Neural progenitor cell (in vitro differentiated cells): ENCODE measurements around the gene BMERB1. TPM values are rescaled to one million over a fixed set of nuclear protein-coding genes. Genes with fewer than 3 reads are reported as not detected.
"Not testable (repeated sequence)": the region's sequence is repeated elsewhere in the genome, so short reads cannot be mapped to it uniquely, and the experiment has no call there.

Experiments
- DNase-seq: peaks from one replicate; pipeline ENCODE4 v3.0.0-alpha.2; 2016; ENCODE audit warnings: low spot score
- H2AFZ ChIP-seq: fragments of 200-600 bp; sonication (generic); replicated peaks from 2 replicates; pipeline ENCODE4 v1.6.1; 2016; ENCODE audit warnings: antibody characterized with exemption
- H3F3A ChIP-seq: fragments of 200-600 bp; sonication (generic); 2 replicates; pipeline ENCODE4 v1.6.1; 2016; ENCODE audit warnings: antibody characterized with exemption, low read depth
- H3K27ac ChIP-seq: fragments of 200-600 bp; sonication (generic); 2 replicates; pipeline ENCODE4 v1.5.1; 2016; ENCODE audit warnings: mild to moderate bottlenecking
- H3K27me3 ChIP-seq: fragments of 200-600 bp; sonication (generic); 2 replicates; pipeline ENCODE4 v1.6.1; 2016; ENCODE audit warnings: mild to moderate bottlenecking, moderate library complexity
- H3K36me3 ChIP-seq: fragments of 200-600 bp; sonication (generic); 2 replicates; pipeline ENCODE4 v1.5.1; 2016
- H3K4me1 ChIP-seq: fragments of 200-600 bp; sonication (generic); 2 replicates; pipeline ENCODE4 v1.6.1; 2016; ENCODE audit warnings: mixed run types
- H3K4me2 ChIP-seq: fragments of 200-600 bp; sonication (generic); 2 replicates; pipeline ENCODE4 v1.6.1; 2016
- H3K4me3 ChIP-seq: fragments of 200-600 bp; sonication (generic); 2 replicates; pipeline ENCODE4 v1.5.1; 2016
- H3K79me2 ChIP-seq: fragments of 200-600 bp; sonication (generic); 2 replicates; pipeline ENCODE4 v1.6.1; 2016; ENCODE audit warnings: low read depth
- H3K9ac ChIP-seq: fragments of 200-600 bp; sonication (generic); 2 replicates; pipeline ENCODE4 v1.6.1; 2016
- H3K9me3 ChIP-seq: fragments of 200-600 bp; sonication (generic); 2 replicates; pipeline ENCODE4 v1.5.1; 2016; ENCODE audit warnings: low read depth
- H4K20me1 ChIP-seq: fragments of 200-600 bp; sonication (generic); 2 replicates; pipeline ENCODE4 v1.6.1; 2016; ENCODE audit warnings: low read depth
- H3K27ac Mint-ChIP-seq: 3 replicates; pipeline ENCODE4 v1.8.0; 2021; ENCODE audit warnings: mixed read lengths
- H3K27me3 Mint-ChIP-seq: 2 replicates; pipeline ENCODE4 v1.8.0; 2022; ENCODE audit warnings: low read depth, mild to moderate bottlenecking, inconsistent platforms, moderate library complexity, mixed read lengths; ENCODE audit not compliant: insufficient read depth
- H3K36me3 Mint-ChIP-seq: 3 replicates; pipeline ENCODE4 v1.8.0; 2021; ENCODE audit warnings: mixed read lengths
- H3K4me1 Mint-ChIP-seq: 3 replicates; pipeline ENCODE4 v1.8.0; 2021; ENCODE audit warnings: mixed read lengths
- H3K4me3 Mint-ChIP-seq: 3 replicates; pipeline ENCODE4 v1.8.0; 2021; ENCODE audit warnings: mild to moderate bottlenecking, moderate library complexity, mixed read lengths
- H3K9me3 Mint-ChIP-seq: 3 replicates; pipeline ENCODE4 v1.8.0; 2020; ENCODE audit warnings: mixed read lengths
- EZH2 ChIP-seq: fragments of 200-600 bp; sonication (generic); IDR thresholded peaks from 2 replicates; pipeline ENCODE4 v1.6.1; 2017; ENCODE audit warnings: antibody characterized with exemption, mild to moderate bottlenecking, moderate library complexity
- EZH2phosphoT487 ChIP-seq: fragments of 200-600 bp; sonication (generic); IDR thresholded peaks from 2 replicates; pipeline ENCODE4 v1.6.1; 2017; ENCODE audit warnings: antibody characterized with exemption
- total RNA-seq: library from RNA; depleted of rRNA; stranded (reverse); fragments of >200 nt; gene quantifications from 2 replicates; pipeline ENCODE4 v1.2.3, GENCODE V29; 2015; ENCODE audit warnings: low replicate concordance
- TF ChIP-seq, protein P1 (sequence below): fragments of 200-600 bp; sonication (generic); IDR thresholded peaks from 2 replicates; pipeline ENCODE4 v1.5.1; 2017; ENCODE audit warnings: antibody characterized with exemption, mild to moderate bottlenecking

BMERB1 gene
- total RNA-seq, 1 donor from 2014 or later = 39.0 TPM

GRCh38 chr16:15571557-15571956 is 137.2 kb downstream of the BMERB1 start:
- Histone ChIP-seq H2AFZ (no peak overlapping the region), H3K9ac (no peak overlapping the region), H3K27me3 (no peaks in the 10 kb centered on the region), H3K4me1 (peaks cover 8% of the 10 kb centered on the region), H4K20me1 (no peaks in the 10 kb centered on the region), H3K9me3 (no peaks in the 10 kb centered on the region), H3K4me2 (no peak overlapping the region), H3K27ac (no peak overlapping the region), H3K79me2 (no peaks in the 10 kb centered on the region), H3K36me3 (no peaks in the 10 kb centered on the region), H3F3A (peaks cover 5% of the 10 kb centered on the region), H3K4me3 (no peak overlapping the region)
- TF ChIP-seq EZH2 (no peak), EZH2phosphoT487 (no peak)
- TF ChIP-seq, protein P1, sequence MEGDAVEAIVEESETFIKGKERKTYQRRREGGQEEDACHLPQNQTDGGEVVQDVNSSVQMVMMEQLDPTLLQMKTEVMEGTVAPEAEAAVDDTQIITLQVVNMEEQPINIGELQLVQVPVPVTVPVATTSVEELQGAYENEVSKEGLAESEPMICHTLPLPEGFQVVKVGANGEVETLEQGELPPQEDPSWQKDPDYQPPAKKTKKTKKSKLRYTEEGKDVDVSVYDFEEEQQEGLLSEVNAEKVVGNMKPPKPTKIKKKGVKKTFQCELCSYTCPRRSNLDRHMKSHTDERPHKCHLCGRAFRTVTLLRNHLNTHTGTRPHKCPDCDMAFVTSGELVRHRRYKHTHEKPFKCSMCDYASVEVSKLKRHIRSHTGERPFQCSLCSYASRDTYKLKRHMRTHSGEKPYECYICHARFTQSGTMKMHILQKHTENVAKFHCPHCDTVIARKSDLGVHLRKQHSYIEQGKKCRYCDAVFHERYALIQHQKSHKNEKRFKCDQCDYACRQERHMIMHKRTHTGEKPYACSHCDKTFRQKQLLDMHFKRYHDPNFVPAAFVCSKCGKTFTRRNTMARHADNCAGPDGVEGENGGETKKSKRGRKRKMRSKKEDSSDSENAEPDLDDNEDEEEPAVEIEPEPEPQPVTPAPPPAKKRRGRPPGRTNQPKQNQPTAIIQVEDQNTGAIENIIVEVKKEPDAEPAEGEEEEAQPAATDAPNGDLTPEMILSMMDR = no peak
- H3K36me3 Mint-ChIP-seq = peaks cover 8% of the 10 kb centered on the region
- no peak overlapping the region for H3K4me3 Mint-ChIP-seq
- H3K27me3 Mint-ChIP-seq = peaks cover 2% of the 10 kb centered on the region
- no peaks in the 10 kb centered on the region for H3K9me3 Mint-ChIP-seq
- no peak for DNase-seq
- no peaks in the 10 kb centered on the region for H3K4me1 Mint-ChIP-seq
- H3K27ac Mint-ChIP-seq = no peak overlapping the region

- DNase-seq = no peak
- H3K27ac Mint-ChIP-seq = peak overlapping the region; percentile 66
- H3K79me2 ChIP-seq = no peaks in the 10 kb centered on the region
- H3K4me1 ChIP-seq = peaks cover 8% of the 10 kb centered on the region
- no peaks in the 10 kb centered on the region for H3K27me3 ChIP-seq
- peaks cover 2% of the 10 kb centered on the region for H3K27me3 Mint-ChIP-seq
- peaks cover 2% of the 10 kb centered on the region for H3K9me3 Mint-ChIP-seq
- no peak overlapping the region for H2AFZ ChIP-seq
- TF ChIP-seq EZH2phosphoT487 = no peak
- TF ChIP-seq, protein P1 = no peak
- no peak for TF ChIP-seq EZH2
- H3F3A ChIP-seq = peaks cover 7% of the 10 kb centered on the region
- H3K27ac ChIP-seq = no peak overlapping the region
- H3K4me2 ChIP-seq = no peak overlapping the region
- H3K9me3 ChIP-seq = no peaks in the 10 kb centered on the region
- no peaks in the 10 kb centered on the region for H3K4me1 Mint-ChIP-seq
- no peaks in the 10 kb centered on the region for H4K20me1 ChIP-seq
- no peak overlapping the region for H3K4me3 Mint-ChIP-seq
- no peak overlapping the region for H3K9ac ChIP-seq
- no peak overlapping the region for H3K4me3 ChIP-seq
- H3K36me3 ChIP-seq = no peaks in the 10 kb centered on the region
- peaks cover 8% of the 10 kb centered on the region for H3K36me3 Mint-ChIP-seq
These were observed 138.1 kb downstream of the BMERB1 start for GRCh38 chr16:15572329-15573001.

- Mint-ChIP-seq H3K36me3 (peaks cover 8% of the 10 kb centered on the region), H3K4me1 (no peaks in the 10 kb centered on the region), H3K27me3 (peaks cover 2% of the 10 kb centered on the region), H3K9me3 (peaks cover 2% of the 10 kb centered on the region), H3K27ac (peak overlapping the region; percentile 22), H3K4me3 (no peak overlapping the region)
- peaks cover 8% of the 10 kb centered on the region for H3K4me1 ChIP-seq
- no peaks in the 10 kb centered on the region for H4K20me1 ChIP-seq
- H3K27ac ChIP-seq = no peak overlapping the region
- no peaks in the 10 kb centered on the region for H3K79me2 ChIP-seq
- no peaks in the 10 kb centered on the region for H3K36me3 ChIP-seq
- H2AFZ ChIP-seq = no peak overlapping the region
- no peaks in the 10 kb centered on the region for H3K27me3 ChIP-seq
- TF ChIP-seq EZH2phosphoT487 (no peak), EZH2 (no peak)
- TF ChIP-seq, protein P1 = no peak
- no peak overlapping the region for H3K4me3 ChIP-seq
- no peaks in the 10 kb centered on the region for H3K9me3 ChIP-seq
- H3F3A ChIP-seq = peaks cover 7% of the 10 kb centered on the region
- H3K4me2 ChIP-seq = no peak overlapping the region
- no peak for DNase-seq
- H3K9ac ChIP-seq = no peak overlapping the region
These were observed 139.0 kb downstream of the BMERB1 start for GRCh38 chr16:15573274-15573895.

GRCh38 chr16:15573896-15574613 is 139.7 kb downstream of the BMERB1 start:
- not testable (repeated sequence) for H3K4me1 ChIP-seq, H2AFZ ChIP-seq, H3K27me3 ChIP-seq, H3K9me3 Mint-ChIP-seq, H3K4me2 ChIP-seq, H3K79me2 ChIP-seq, DNase-seq, H3K4me3 ChIP-seq, H3K9ac ChIP-seq, H3K9me3 ChIP-seq, H3K27me3 Mint-ChIP-seq, H3K4me1 Mint-ChIP-seq, H3K36me3 ChIP-seq, H3K4me3 Mint-ChIP-seq, H3F3A ChIP-seq, H4K20me1 ChIP-seq, H3K27ac ChIP-seq
- Mint-ChIP-seq H3K27ac (peak overlapping the region; percentile 22), H3K36me3 (peaks cover 14% of the 10 kb centered on the region)
